ENCODE data around the gene SDC3.

Gene SDC3

GRCh38 chr1:30912224-30912623, 3.7 kb upstream of the SDC3 start:
- Histone ChIP-seq H3K27me3 (replicated peaks in 2 of 5; ENCODE audit: control insufficient read depth in 4 of 5, insufficient read depth in 5 of 5, low read length in 4 of 5) (peaks cover 0 to 35% (median 25%) of the 10 kb centered on the region in 5 experiments), H3K36me3 (ENCODE audit: control insufficient read depth in 4 of 4, insufficient read depth in 4 of 4, low read length in 3 of 4) (no peaks in the 10 kb centered on the region), H3K9me3 (ENCODE audit: control extremely low read depth in 1 of 5, control insufficient read depth in 4 of 5, insufficient read depth in 2 of 5, low read depth in 1 of 5, low read length in 4 of 5) (no peaks in the 10 kb centered on the region), H3K4me3 (ENCODE audit: control insufficient read depth in 1 of 7, extremely low read depth in 1 of 7, insufficient read depth in 4 of 7, low read depth in 2 of 7, low read length in 6 of 7) (no peak overlapping the region), H3K4me1 (ENCODE audit: control extremely low read depth in 1 of 4, control insufficient read depth in 4 of 4, insufficient read depth in 4 of 4, low read length in 3 of 4) (peaks cover 0 to 29% (median 16%) of the 10 kb centered on the region in 4 experiments), H3K27ac (ENCODE audit: insufficient read depth in 1 of 2, low read depth in 1 of 2, low read length in 2 of 2, poor library complexity in 1 of 2, severe bottlenecking in 2 of 2) (no peak overlapping the region)
- WGBS (ENCODE audit: insufficient coverage), result 93% methylated on average over 4 of the region's 6 CpGs
- CTCF ChIA-PET, result interaction anchor here (0.5 to 8.4 kb wide), 24 partner anchors 10 to 193 kb away, joined by 3 to 252 read pairs (median 6); partner anchors contain the start of gene MATN1
- DNase-seq, result no peak
- POLR2A ChIA-PET, result no interaction called here

DNA sequence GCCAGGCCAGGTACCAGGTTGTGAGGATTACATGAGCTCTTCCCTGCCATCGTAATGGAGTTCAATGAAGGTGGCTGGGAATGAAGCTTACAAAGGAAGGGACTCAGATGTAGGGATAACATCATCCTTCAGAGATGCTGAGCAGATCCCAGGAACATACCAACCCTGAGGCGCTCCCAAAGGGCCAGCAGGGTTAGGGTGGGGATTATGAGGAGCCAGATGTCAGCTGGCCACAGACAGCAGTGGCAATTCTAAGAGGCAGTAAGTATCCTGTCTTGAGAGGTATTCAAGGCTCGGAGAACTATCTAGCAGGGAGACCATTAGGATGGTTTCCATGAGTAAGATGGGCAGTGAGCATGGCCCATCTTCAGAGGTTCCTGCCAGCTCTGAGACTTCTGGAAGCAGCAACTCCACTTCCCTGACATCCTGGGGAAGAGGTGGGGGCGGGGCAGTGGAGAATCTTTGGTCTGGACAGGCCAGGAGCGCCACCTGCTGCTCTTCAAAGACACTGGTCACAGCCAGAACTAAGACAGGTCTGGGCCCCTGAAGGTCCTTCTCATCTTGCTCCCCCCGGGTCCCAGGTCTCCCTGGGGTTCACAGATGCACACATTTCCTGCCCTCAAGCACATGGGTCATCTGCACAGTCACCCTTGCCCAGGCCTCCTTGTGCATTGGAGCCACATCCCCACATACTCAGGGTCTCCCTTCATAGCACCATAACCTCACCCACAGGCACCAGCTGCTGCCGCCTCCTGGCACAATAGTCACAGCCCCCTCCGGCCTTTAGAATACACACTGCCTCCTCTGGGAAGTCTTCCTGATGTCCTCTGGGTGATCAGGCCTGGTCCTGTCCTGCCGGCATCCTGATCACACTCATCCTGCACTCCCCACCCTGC, 2.7 kb upstream of the SDC3 start:
- Histone ChIP-seq H3K36me3 (ENCODE audit: control insufficient read depth in 4 of 4, insufficient read depth in 4 of 4, low read length in 3 of 4) (no peaks in the 10 kb centered on the region), H3K27ac (ENCODE audit: insufficient read depth in 1 of 2, low read depth in 1 of 2, low read length in 2 of 2, poor library complexity in 1 of 2, severe bottlenecking in 2 of 2) (no peak overlapping the region), H3K4me1 (ENCODE audit: control extremely low read depth in 1 of 4, control insufficient read depth in 4 of 4, insufficient read depth in 4 of 4, low read length in 3 of 4) (peaks cover 0 to 29% (median 16%) of the 10 kb centered on the region in 4 experiments), H3K4me3 (ENCODE audit: control insufficient read depth in 1 of 7, extremely low read depth in 1 of 7, insufficient read depth in 4 of 7, low read depth in 2 of 7, low read length in 6 of 7) (no peak overlapping the region), H3K27me3 (replicated peaks in 2 of 5; ENCODE audit: control insufficient read depth in 4 of 5, insufficient read depth in 5 of 5, low read length in 4 of 5) (peaks cover 0 to 44% (median 33%) of the 10 kb centered on the region in 5 experiments), H3K9me3 (ENCODE audit: control extremely low read depth in 1 of 5, control insufficient read depth in 4 of 5, insufficient read depth in 2 of 5, low read depth in 1 of 5, low read length in 4 of 5) (no peaks in the 10 kb centered on the region)
- ChIA-PET CTCF (interaction anchor here (0.5 to 8.4 kb wide), 32 partner anchors 8 to 192 kb away, joined by 3 to 252 read pairs (median 7); partner anchors contain the start of gene MATN1), POLR2A (no interaction called here)
- WGBS (ENCODE audit: insufficient coverage), result 48% methylated on average over 7 of the region's 9 CpGs
- peak; percentile 62 to 76 (median 69) for DNase-seq

DNA sequence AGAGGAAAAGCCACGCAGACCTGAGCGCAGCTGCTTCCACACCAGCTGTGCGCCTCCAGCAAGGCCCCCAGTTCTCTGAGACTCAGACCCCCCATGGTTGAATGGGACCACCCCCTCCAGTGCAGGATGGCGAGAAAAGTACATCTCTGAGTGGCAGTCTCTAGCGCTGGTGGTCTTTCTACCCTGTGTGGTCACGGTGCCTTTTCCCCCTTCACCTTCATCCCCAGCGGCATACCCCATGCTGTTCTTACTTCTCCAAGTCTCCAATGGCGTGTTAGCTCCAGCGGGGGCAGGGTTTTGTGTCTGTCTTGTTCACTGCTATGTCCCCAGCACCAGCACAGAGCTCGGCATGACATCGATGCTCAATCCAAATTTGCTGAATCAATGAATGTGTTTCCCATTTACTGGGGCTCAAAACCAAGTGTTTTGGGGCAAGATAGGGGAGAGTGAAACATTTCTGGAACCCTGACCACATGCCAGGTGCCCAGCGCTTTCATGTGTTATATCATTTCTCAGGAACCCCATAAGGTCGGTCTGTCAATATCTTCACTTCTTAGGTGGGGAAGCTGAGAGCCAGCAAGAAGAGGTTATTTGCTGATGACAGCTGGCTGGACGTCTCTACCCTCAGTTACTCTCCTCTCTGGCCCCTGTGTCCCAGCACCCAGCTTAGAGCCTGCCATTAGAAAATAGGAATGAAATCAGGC, 959 bp upstream of the SDC3 start:
- no peaks in the 10 kb centered on the region for H3K9me3 ChIP-seq (ENCODE audit: control extremely low read depth in 1 of 5, control insufficient read depth in 4 of 5, insufficient read depth in 2 of 5, low read depth in 1 of 5, low read length in 4 of 5)
- H3K27me3 ChIP-seq (replicated peaks in 2 of 5; ENCODE audit: control insufficient read depth in 4 of 5, insufficient read depth in 5 of 5, low read length in 4 of 5), result peaks cover 0 to 60% (median 41%) of the 10 kb centered on the region in 5 experiments
- DNase-seq, result peak in 2 of 3 donors; percentile 46 to 48
- no peaks in the 10 kb centered on the region for H3K36me3 ChIP-seq (ENCODE audit: control insufficient read depth in 4 of 4, insufficient read depth in 4 of 4, low read length in 3 of 4)
- H3K27ac ChIP-seq (ENCODE audit: insufficient read depth in 1 of 2, low read depth in 1 of 2, low read length in 2 of 2, poor library complexity in 1 of 2, severe bottlenecking in 2 of 2), result no peak overlapping the region
- ChIA-PET POLR2A (interaction anchor here (1.2 kb wide), 1 partner anchor 37 kb away, joined by 3 read pairs; no protein-coding TSS in a partner anchor), CTCF (interaction anchor here (2.0 to 8.4 kb wide), 9 partner anchors 11 to 190 kb away, joined by 7 to 252 read pairs (median 33); no protein-coding TSS in a partner anchor)
- H3K4me1 ChIP-seq (ENCODE audit: control extremely low read depth in 1 of 4, control insufficient read depth in 4 of 4, insufficient read depth in 4 of 4, low read length in 3 of 4), result peaks cover 0 to 29% (median 16%) of the 10 kb centered on the region in 4 experiments
- 28% methylated on average over 13 of the region's 14 CpGs for WGBS (ENCODE audit: insufficient coverage)
- H3K4me3 ChIP-seq (ENCODE audit: control insufficient read depth in 1 of 7, extremely low read depth in 1 of 7, insufficient read depth in 4 of 7, low read depth in 2 of 7, low read length in 6 of 7), result no peak overlapping the region

- Histone ChIP-seq H3K27me3 (replicated peaks in 2 of 5; ENCODE audit: control insufficient read depth in 4 of 5, insufficient read depth in 5 of 5, low read length in 4 of 5) (peaks cover 0 to 73% (median 41%) of the 10 kb centered on the region in 5 experiments), H3K9me3 (ENCODE audit: control extremely low read depth in 1 of 5, control insufficient read depth in 4 of 5, insufficient read depth in 2 of 5, low read depth in 1 of 5, low read length in 4 of 5) (no peaks in the 10 kb centered on the region), H3K4me3 (ENCODE audit: control insufficient read depth in 1 of 7, extremely low read depth in 1 of 7, insufficient read depth in 4 of 7, low read depth in 2 of 7, low read length in 6 of 7) (no peak overlapping the region), H3K4me1 (ENCODE audit: control extremely low read depth in 1 of 4, control insufficient read depth in 4 of 4, insufficient read depth in 4 of 4, low read length in 3 of 4) (peaks cover 0 to 24% (median 12%) of the 10 kb centered on the region in 4 experiments), H3K27ac (ENCODE audit: insufficient read depth in 1 of 2, low read depth in 1 of 2, low read length in 2 of 2, poor library complexity in 1 of 2, severe bottlenecking in 2 of 2) (no peak overlapping the region), H3K36me3 (ENCODE audit: control insufficient read depth in 4 of 4, insufficient read depth in 4 of 4, low read length in 3 of 4) (no peaks in the 10 kb centered on the region)
- ChIA-PET CTCF (interaction anchor here (8.4 kb wide), 1 partner anchor 110 kb away, joined by 252 read pairs; no protein-coding TSS in a partner anchor), POLR2A (no interaction called here)
- no peak for DNase-seq
- 0% methylated on average over 40 of the region's 69 CpGs for WGBS (ENCODE audit: insufficient coverage)
Observed at GRCh38 chr1:30908316-30908695, 252 bp downstream of the SDC3 start.

DNA sequence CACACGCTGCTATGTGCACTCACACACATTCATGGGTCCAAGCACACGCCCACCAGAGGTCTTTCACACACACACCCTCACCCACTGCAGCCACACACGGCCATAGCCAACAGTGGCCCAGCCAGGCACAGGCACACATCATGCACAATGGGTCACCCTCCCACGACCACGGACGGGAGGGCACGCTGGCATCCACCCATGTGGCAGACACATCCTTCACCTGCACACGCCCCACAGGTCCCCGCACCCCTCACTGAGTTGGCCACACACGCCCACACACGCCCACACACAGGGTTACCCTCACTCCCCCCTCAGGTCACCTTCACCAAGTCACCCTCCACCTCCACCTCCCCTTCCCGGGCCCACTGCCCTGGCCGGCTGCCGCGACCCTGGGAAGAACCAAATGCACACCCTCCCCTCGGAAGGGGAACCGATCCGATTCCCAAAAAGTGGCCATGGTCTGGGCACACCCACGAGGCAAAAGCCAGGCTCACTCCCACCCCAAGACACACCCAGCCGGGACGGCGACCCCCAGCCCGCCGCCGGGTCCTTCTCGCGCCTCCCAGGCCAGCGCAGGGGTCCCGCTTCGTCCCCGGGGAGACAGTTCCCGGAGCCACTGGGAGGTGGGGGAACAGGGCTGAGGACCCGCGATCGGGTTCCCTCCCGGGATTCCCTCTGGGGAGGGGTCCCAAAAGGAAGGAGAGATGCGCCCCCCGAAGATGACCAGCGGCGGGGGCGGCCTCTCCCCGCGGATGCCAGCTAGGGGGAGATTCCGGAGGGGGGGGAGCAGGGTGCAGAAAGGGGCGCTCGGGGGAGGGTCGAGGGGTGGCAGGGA, 860 bp downstream of the SDC3 start:
- no peak overlapping the region for H3K27ac ChIP-seq (ENCODE audit: insufficient read depth in 1 of 2, low read depth in 1 of 2, low read length in 2 of 2, poor library complexity in 1 of 2, severe bottlenecking in 2 of 2)
- WGBS (ENCODE audit: insufficient coverage), result 14% methylated on average over 20 of the region's 47 CpGs
- CTCF ChIA-PET, result interaction anchor here (0.9 to 8.4 kb wide), 3 partner anchors 106 to 110 kb away, joined by 4 to 252 read pairs (median 29); no protein-coding TSS in a partner anchor
- no peak overlapping the region for H3K4me3 ChIP-seq (ENCODE audit: control insufficient read depth in 1 of 7, extremely low read depth in 1 of 7, insufficient read depth in 4 of 7, low read depth in 2 of 7, low read length in 6 of 7)
- POLR2A ChIA-PET, result no interaction called here
- no peak for DNase-seq
- no peaks in the 10 kb centered on the region for H3K9me3 ChIP-seq (ENCODE audit: control extremely low read depth in 1 of 5, control insufficient read depth in 4 of 5, insufficient read depth in 2 of 5, low read depth in 1 of 5, low read length in 4 of 5)
- H3K27me3 ChIP-seq (replicated peaks in 2 of 5; ENCODE audit: control insufficient read depth in 4 of 5, insufficient read depth in 5 of 5, low read length in 4 of 5), result peaks cover 0 to 78% (median 41%) of the 10 kb centered on the region in 5 experiments
- H3K4me1 ChIP-seq (ENCODE audit: control extremely low read depth in 1 of 4, control insufficient read depth in 4 of 4, insufficient read depth in 4 of 4, low read length in 3 of 4), result peaks cover 0 to 18% (median 8%) of the 10 kb centered on the region in 4 experiments
- H3K36me3 ChIP-seq (ENCODE audit: control insufficient read depth in 4 of 4, insufficient read depth in 4 of 4, low read length in 3 of 4), result no peaks in the 10 kb centered on the region

DNA sequence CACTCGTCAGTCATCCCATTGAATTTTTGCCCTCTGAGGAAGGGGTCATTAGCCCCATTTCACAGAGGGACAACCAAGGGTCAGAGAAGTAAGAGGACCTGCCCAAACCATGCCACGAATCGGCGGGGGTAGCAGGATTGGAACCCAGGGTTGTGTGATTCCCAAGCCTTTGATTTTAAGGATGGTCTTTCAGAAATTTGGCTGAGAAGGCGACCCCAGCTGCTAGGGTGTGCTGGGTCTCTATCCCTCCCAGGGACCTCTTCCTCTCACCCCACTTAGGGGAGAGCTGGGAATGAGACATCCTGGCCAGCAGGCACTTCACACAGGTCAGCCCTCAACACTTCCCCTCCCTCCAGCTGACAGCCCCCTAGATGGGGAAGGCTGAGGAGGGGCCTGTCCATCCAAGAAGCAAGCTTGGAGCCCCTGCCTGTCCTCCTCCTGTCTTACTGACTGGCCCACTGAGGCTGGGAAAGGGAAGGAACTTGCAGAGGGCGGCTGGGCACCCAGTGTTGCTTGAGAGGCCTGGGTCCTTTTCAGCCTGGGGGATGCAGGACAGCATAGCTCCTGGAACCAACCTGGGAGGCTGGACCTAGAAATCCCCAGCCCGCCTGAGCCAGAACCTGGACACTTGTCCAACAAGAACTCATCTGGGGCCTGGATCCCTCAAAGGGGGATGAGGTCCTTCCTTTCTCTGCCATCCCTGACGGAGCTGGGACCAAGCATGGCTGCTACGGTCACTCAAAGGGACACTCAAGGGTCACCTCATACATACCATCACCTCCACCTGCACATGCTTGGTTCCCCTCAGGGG, 1.7 kb downstream of the SDC3 start:
- Histone ChIP-seq H3K27me3 (replicated peaks in 2 of 5; ENCODE audit: control insufficient read depth in 4 of 5, insufficient read depth in 5 of 5, low read length in 4 of 5) (peaks cover 0 to 87% (median 41%) of the 10 kb centered on the region in 5 experiments), H3K9me3 (ENCODE audit: control extremely low read depth in 1 of 5, control insufficient read depth in 4 of 5, insufficient read depth in 2 of 5, low read depth in 1 of 5, low read length in 4 of 5) (no peaks in the 10 kb centered on the region), H3K4me1 (ENCODE audit: control extremely low read depth in 1 of 4, control insufficient read depth in 4 of 4, insufficient read depth in 4 of 4, low read length in 3 of 4) (peaks cover 0 to 11% (median 3%) of the 10 kb centered on the region in 4 experiments), H3K27ac (ENCODE audit: insufficient read depth in 1 of 2, low read depth in 1 of 2, low read length in 2 of 2, poor library complexity in 1 of 2, severe bottlenecking in 2 of 2) (no peak overlapping the region), H3K4me3 (ENCODE audit: control insufficient read depth in 1 of 7, extremely low read depth in 1 of 7, insufficient read depth in 4 of 7, low read depth in 2 of 7, low read length in 6 of 7) (no peak overlapping the region), H3K36me3 (ENCODE audit: control insufficient read depth in 4 of 4, insufficient read depth in 4 of 4, low read length in 3 of 4) (no peaks in the 10 kb centered on the region)
- 90% methylated on average over 8 of the region's 9 CpGs for WGBS (ENCODE audit: insufficient coverage)
- ChIA-PET POLR2A (no interaction called here), CTCF (interaction anchor here (0.9 to 3.3 kb wide), 6 partner anchors 12 to 185 kb away, joined by 3 to 29 read pairs (median 4); no protein-coding TSS in a partner anchor)
- DNase-seq, result no peak

All from common myeloid progenitor, CD34-positive (primary cell).